Measurements from ENCODE around the gene XRCC1. TPM values are rescaled to one million over a fixed set of nuclear protein-coding genes. Genes with fewer than 3 reads are reported as not detected.
A peak's percentile ranks its signal among the peaks of the same experiment; 100 is the strongest.

XRCC1 gene
- total and polyA plus RNA-seq, 2 experiments from 2014 or later: 26.7 to 28.0 TPM

DNA sequence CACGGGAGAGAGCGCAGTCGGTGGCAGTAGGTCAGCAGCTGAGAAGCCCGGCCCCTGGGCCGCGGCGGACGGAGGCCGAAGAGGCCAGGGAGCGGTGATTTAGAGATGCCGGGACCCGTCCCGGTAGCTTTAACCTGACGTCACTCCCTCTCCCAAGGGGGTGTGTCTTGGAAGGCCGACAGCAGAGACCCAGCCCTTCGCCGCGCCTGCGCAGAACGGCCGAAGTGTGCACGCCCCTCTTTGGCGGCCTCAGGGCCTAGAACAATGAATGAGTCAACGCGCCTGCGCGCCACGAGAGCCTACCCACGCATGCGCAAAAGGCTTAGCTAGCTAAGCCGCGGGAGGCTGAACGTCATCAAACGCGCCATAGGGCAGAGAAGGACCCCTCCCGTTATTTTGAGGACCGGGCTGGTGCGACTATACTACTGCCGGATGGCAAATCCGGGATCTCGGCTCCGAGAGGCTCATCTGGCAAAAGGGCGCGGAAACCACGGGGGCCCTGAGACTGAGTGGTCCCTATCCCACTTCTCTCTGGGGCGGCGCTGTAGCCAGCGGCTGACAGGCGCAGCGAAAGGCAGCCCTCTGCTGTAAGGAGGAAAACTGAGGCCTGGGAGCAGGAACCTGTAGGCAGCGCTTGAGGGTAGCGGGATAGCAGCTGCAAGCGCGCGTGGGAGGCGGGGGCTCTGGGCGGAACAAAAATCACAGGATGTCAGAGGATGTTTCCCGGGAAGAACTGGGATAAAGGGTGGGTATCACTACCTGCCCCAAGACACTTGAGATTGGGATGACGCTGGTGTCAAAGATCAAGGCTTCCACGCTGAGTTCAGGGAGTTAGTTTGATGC, 20.9 kb upstream of the XRCC1 start, which contains the start of the genes IRGQ and ZNF576:
Gene IRGQ (minus strand): TSS at position 136 of the 843 bp plus-strand sequence. CDS start 796 bp downstream, outside the sequence.
Gene ZNF576 (plus strand): TSS at position 597 of the 843 bp plus-strand sequence. CDS start 514 bp downstream, outside the sequence.
- Histone ChIP-seq H3K79me2 (ENCODE audit: insufficient read depth) (peaks cover 75% of the 10 kb centered on the region), H3F3A (ENCODE audit: insufficient read depth) (peaks cover 4% of the 10 kb centered on the region; the same call in 1 of the 2 replicates), H3K36me3 (ENCODE audit: low read depth) (peaks cover 4% of the 10 kb centered on the region; the same call in 1 of the 2 replicates), H4K20me1 (ENCODE audit: insufficient read depth) (no peaks in the 10 kb centered on the region), H3K27me3 (replicated peaks; ENCODE audit: insufficient read depth) (no peaks in the 10 kb centered on the region), H2AFZ (peak within 1 kb of the TSS; percentile 87), H3K27ac (peak within 1 kb of the TSS; percentile 98), H3K4me1 (ENCODE audit: insufficient read depth) (peaks cover 22% of the 10 kb centered on the region), H3K4me2 (ENCODE audit: unreplicated experiment) (peak within 1 kb of the TSS; percentile 91), H3K9me3 (ENCODE audit: low read depth) (no peaks in the 10 kb centered on the region), H3K9me2 (ENCODE audit: insufficient read depth) (no peaks in the 10 kb centered on the region), H3K9ac (peak within 1 kb of the TSS; percentile 97), H3K4me3 (peak within 1 kb of the TSS; percentile 96)
- 0 to 1% methylated on average over 57 to 59 of the region's 60 CpGs for WGBS, 2 experiments (ENCODE audit: low coverage in 1 of 2, low lambda C conversion rate in 2 of 2, missing lambda C conversion rate in 2 of 2)
- TF ChIP-seq EZH2 (IDR thresholded peaks at IDR 0.05; ENCODE audit: insufficient read depth, poor library complexity, severe bottlenecking): no peak
- in situ Hi-C loops (cut with MboI): no loop called here
- peak; percentile 100 for DNase-seq

DNA sequence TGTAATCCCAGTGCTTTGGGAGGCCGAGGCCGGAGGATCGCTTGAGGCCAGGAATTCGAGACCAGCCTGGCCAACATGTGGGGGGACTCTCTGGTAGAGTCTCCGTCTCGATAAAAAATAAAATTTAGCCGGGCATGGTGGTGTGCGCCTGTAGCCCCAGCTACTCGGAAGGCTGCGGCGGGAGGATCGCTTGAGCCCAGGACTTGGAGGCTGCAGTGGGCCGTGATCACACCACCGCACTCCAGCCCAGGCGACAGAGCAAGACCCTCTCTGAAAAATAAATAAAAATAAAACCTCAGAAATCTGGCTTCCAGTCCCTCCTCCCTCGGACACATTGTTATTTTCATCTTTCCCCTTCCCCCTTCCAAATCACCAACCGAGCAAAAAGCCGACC, 20.3 kb upstream of the XRCC1 start:
- Histone ChIP-seq H3K79me2 (ENCODE audit: insufficient read depth) (peaks cover 81% of the 10 kb centered on the region), H2AFZ (peak overlapping the region; percentile 80)

GRCh38 chr19:43594710-43595604, 19.6 kb upstream of the XRCC1 start:
- in situ Hi-C loops (cut with MboI): no loop called here
- H3K79me2 ChIP-seq (ENCODE audit: insufficient read depth): peaks cover 82% of the 10 kb centered on the region
- H3F3A ChIP-seq (ENCODE audit: insufficient read depth): peaks cover 4% of the 10 kb centered on the region; the same call in 1 of the 2 replicates
- TF ChIP-seq EZH2phosphoT487 (IDR thresholded peaks at IDR 0.05; ENCODE audit: insufficient read depth, low read depth) (no peak), EZH2 (IDR thresholded peaks at IDR 0.05; ENCODE audit: insufficient read depth, poor library complexity, severe bottlenecking) (no peak)
- no peaks in the 10 kb centered on the region for H3K9me3 ChIP-seq (ENCODE audit: low read depth)
- peak overlapping the region; percentile 86 for H3K9ac ChIP-seq
- H2AFZ ChIP-seq: peak overlapping the region; percentile 80
- peak; percentile 85 for DNase-seq
- peak overlapping the region; percentile 94 for H3K4me3 ChIP-seq
- H3K27me3 ChIP-seq (replicated peaks; ENCODE audit: insufficient read depth): no peaks in the 10 kb centered on the region
- H3K4me1 ChIP-seq (ENCODE audit: insufficient read depth): peaks cover 22% of the 10 kb centered on the region
- H3K36me3 ChIP-seq (ENCODE audit: low read depth): no peaks in the 10 kb centered on the region; the same call in 1 of the 2 replicates
- WGBS, 2 experiments (ENCODE audit: low coverage in 1 of 2, low lambda C conversion rate in 2 of 2, missing lambda C conversion rate in 2 of 2): 3% methylated on average over 56 to 64 of the region's 64 CpGs
- no peaks in the 10 kb centered on the region for H3K9me2 ChIP-seq (ENCODE audit: insufficient read depth)
- H4K20me1 ChIP-seq (ENCODE audit: insufficient read depth): no peaks in the 10 kb centered on the region
- peak overlapping the region; percentile 85 for H3K4me2 ChIP-seq (ENCODE audit: unreplicated experiment)
- peak overlapping the region; percentile 79 for H3K27ac ChIP-seq

More for the DNA sequence above, 20.3 kb upstream of the XRCC1 start:
- TF ChIP-seq EZH2phosphoT487 (IDR thresholded peaks at IDR 0.05; ENCODE audit: insufficient read depth, low read depth) (no peak), EZH2 (IDR thresholded peaks at IDR 0.05; ENCODE audit: insufficient read depth, poor library complexity, severe bottlenecking) (no peak)
- Histone ChIP-seq H3K4me3 (peak overlapping the region; percentile 94), H3K9me3 (ENCODE audit: low read depth) (no peaks in the 10 kb centered on the region), H3K27ac (peak overlapping the region; percentile 79), H4K20me1 (ENCODE audit: insufficient read depth) (no peaks in the 10 kb centered on the region), H3K4me1 (ENCODE audit: insufficient read depth) (peaks cover 22% of the 10 kb centered on the region), H3K36me3 (ENCODE audit: low read depth) (no peaks in the 10 kb centered on the region; the same call in 1 of the 2 replicates), H3K9me2 (ENCODE audit: insufficient read depth) (no peaks in the 10 kb centered on the region), H3K27me3 (replicated peaks; ENCODE audit: insufficient read depth) (no peaks in the 10 kb centered on the region), H3F3A (ENCODE audit: insufficient read depth) (peaks cover 4% of the 10 kb centered on the region; the same call in 1 of the 2 replicates), H3K4me2 (ENCODE audit: unreplicated experiment) (peak overlapping the region; percentile 85), H3K9ac (peak overlapping the region; percentile 86)
- no peak for DNase-seq
- 1% methylated on average over 18 of the region's 18 CpGs for WGBS, 2 experiments (ENCODE audit: low coverage in 1 of 2, low lambda C conversion rate in 2 of 2, missing lambda C conversion rate in 2 of 2)
- in situ Hi-C loops (cut with MboI): no loop called here
